WTC11 (cell line): ENCODE measurements around the gene LAIR2. TPM values are rescaled to one million over a fixed set of nuclear protein-coding genes. Genes with fewer than 3 reads are reported as not detected.
A peak's percentile ranks its signal among the peaks of the same experiment; 100 is the strongest.

Source experiments
- ATAC-seq: fragments of 200-7000 bp; cut with Tn5 transposase; 2 replicates; pipeline ENCODE4 v1.10.0; 2021; ENCODE audit warnings: mild to moderate bottlenecking, moderate library complexity
- CTCF ChIA-PET: fragments of 300-600 bp; sonication (Branson Sonifier 250); formaldehyde crosslinking; loops from one replicate; lab custom pipeline; 2021; ENCODE audit warnings: antibody characterized with exemption; lab: Charles Lee
- POLR2A ChIA-PET: fragments of 350-600 bp; sonication (Branson Sonifier 250); formaldehyde crosslinking; loops from one replicate; lab custom pipeline; 2021; ENCODE audit warnings: antibody characterized with exemption; lab: Charles Lee
- DNase-seq: peaks from one replicate; pipeline ENCODE4 v3.0.0; 2021; ENCODE audit warnings: low spot score
- H3K27ac Mint-ChIP-seq: 2 replicates; pipeline ENCODE4 v1.8.0; 2021; ENCODE audit warnings: mixed read lengths
- H3K27me3 Mint-ChIP-seq: 2 replicates; pipeline ENCODE4 v1.8.0; 2021; ENCODE audit warnings: low read depth, mild to moderate bottlenecking, moderate library complexity, mixed read lengths
- H3K36me3 Mint-ChIP-seq: 2 replicates; pipeline ENCODE4 v1.8.0; 2021; ENCODE audit warnings: mixed read lengths
- H3K4me1 Mint-ChIP-seq: 2 replicates; pipeline ENCODE4 v1.8.0; 2022; ENCODE audit warnings: mixed read lengths
- H3K4me3 Mint-ChIP-seq: 2 replicates; pipeline ENCODE4 v1.8.0; 2021; ENCODE audit warnings: mild to moderate bottlenecking, moderate library complexity, mixed read lengths
- H3K9me3 Mint-ChIP-seq: 2 replicates; pipeline ENCODE4 v1.8.0; 2021; ENCODE audit warnings: mixed read lengths
- CBFB ChIP-seq: sonication (generic); formaldehyde crosslinking; IDR thresholded peaks from 2 replicates; pipeline ENCODE4 v1.8.1; 2022; ENCODE audit warnings: mild to moderate bottlenecking, low read depth, missing genetic modification reagents
- FOXJ3 ChIP-seq: sonication (generic); formaldehyde crosslinking; IDR thresholded peaks from 2 replicates; pipeline ENCODE4 v1.9.0; 2021; ENCODE audit warnings: missing genetic modification reagents, mild to moderate bottlenecking, borderline replicate concordance
- FOXK1 ChIP-seq: sonication (generic); formaldehyde crosslinking; IDR thresholded peaks from 2 replicates; pipeline ENCODE4 v1.8.0; 2022; ENCODE audit warnings: mild to moderate bottlenecking, moderate library complexity, missing genetic modification reagents
- GTF2I ChIP-seq: fragments of 250-450 bp; sonication (Bioruptor Pico); conservative IDR thresholded peaks from 2 replicates; pipeline ENCODE4 v1.4.0; 2021; ENCODE audit warnings: mild to moderate bottlenecking
- HMGA2 ChIP-seq: fragments of 250-450 bp; sonication (Bioruptor Pico); IDR thresholded peaks from 2 replicates; pipeline ENCODE4 v1.4.0; 2021; ENCODE audit warnings: mild to moderate bottlenecking, moderate library complexity
- IRF2 ChIP-seq: sonication (generic); formaldehyde crosslinking; IDR thresholded peaks from 2 replicates; pipeline ENCODE4 v1.8.0; 2022; ENCODE audit warnings: low read depth, missing genetic modification reagents, borderline replicate concordance
- JAZF1 ChIP-seq: fragments of 250-450 bp; sonication (Bioruptor Pico); IDR thresholded peaks from 2 replicates; pipeline ENCODE4 v1.9.0; 2021; ENCODE audit warnings: moderate library complexity, mild to moderate bottlenecking, inconsistent platforms
- NFATC4 ChIP-seq: fragments of 250-450 bp; sonication (Bioruptor Pico); IDR thresholded peaks from 2 replicates; pipeline ENCODE4 v1.9.0; 2021; ENCODE audit warnings: mild to moderate bottlenecking
- RELA ChIP-seq: sonication (generic); formaldehyde crosslinking; IDR thresholded peaks from 2 replicates; pipeline ENCODE4 v1.8.1; 2022; ENCODE audit warnings: missing genetic modification reagents, mild to moderate bottlenecking, borderline replicate concordance
- RORB ChIP-seq: fragments of 250-450 bp; sonication (Bioruptor Pico); IDR thresholded peaks from 2 replicates; pipeline ENCODE4 v1.9.0; 2021; ENCODE audit warnings: mild to moderate bottlenecking
- SMAD3 ChIP-seq: sonication (generic); formaldehyde crosslinking; IDR thresholded peaks from 2 replicates; pipeline ENCODE4 v1.8.0; 2022; ENCODE audit warnings: missing genetic modification reagents, mild to moderate bottlenecking, borderline replicate concordance
- SMAD4 ChIP-seq: sonication (generic); formaldehyde crosslinking; IDR thresholded peaks from 2 replicates; pipeline ENCODE4 v1.8.0; 2022; ENCODE audit warnings: mild to moderate bottlenecking, missing genetic modification reagents
- SP1 ChIP-seq: sonication (generic); formaldehyde crosslinking; conservative IDR thresholded peaks from 2 replicates; pipeline ENCODE4 v1.8.1; 2022; ENCODE audit warnings: missing genetic modification reagents
- TCF7 ChIP-seq: sonication (generic); formaldehyde crosslinking; IDR thresholded peaks from 2 replicates; pipeline ENCODE4 v1.8.0; 2022; ENCODE audit warnings: mild to moderate bottlenecking, low read depth, missing genetic modification reagents, moderate library complexity
- TEAD1 ChIP-seq: sonication (generic); formaldehyde crosslinking; IDR thresholded peaks from 2 replicates; pipeline ENCODE4 v1.8.0; 2022; ENCODE audit warnings: mild to moderate bottlenecking, missing genetic modification reagents
- ZNF232 ChIP-seq: sonication (generic); formaldehyde crosslinking; IDR thresholded peaks from 2 replicates; pipeline ENCODE4 v1.8.0; 2022; ENCODE audit warnings: mild to moderate bottlenecking, missing genetic modification reagents
- ZNF317 ChIP-seq: sonication (generic); formaldehyde crosslinking; IDR thresholded peaks from 2 replicates; pipeline ENCODE4 v1.8.1; 2023; ENCODE audit warnings: low read depth, mild to moderate bottlenecking, moderate library complexity, missing genetic modification reagents, borderline replicate concordance
- total RNA-seq: library from RNA; stranded (reverse); gene quantifications from 3 replicates; pipeline ENCODE4 v1.2.3, GENCODE V29; 2021
- TF ChIP-seq, protein P1 (sequence below): sonication (generic); formaldehyde crosslinking; IDR thresholded peaks from 2 replicates; pipeline ENCODE4 v1.8.1; 2023; ENCODE audit warnings: mild to moderate bottlenecking, missing genetic modification reagents, borderline replicate concordance
- TF ChIP-seq, protein P2 (sequence below): sonication (generic); formaldehyde crosslinking; IDR thresholded peaks from 2 replicates; pipeline ENCODE4 v1.8.1; 2022; ENCODE audit warnings: low read depth, missing genetic modification reagents, borderline replicate concordance
- TF ChIP-seq, protein P3 (sequence below): sonication (generic); formaldehyde crosslinking; IDR thresholded peaks from 2 replicates; pipeline ENCODE4 v1.8.1; 2022; ENCODE audit warnings: mild to moderate bottlenecking, moderate library complexity, missing genetic modification reagents
- TF ChIP-seq, protein P4 (sequence below): fragments of 250-450 bp; sonication (Bioruptor Pico); IDR thresholded peaks from 2 replicates; pipeline ENCODE4 v1.9.0; 2021; ENCODE audit warnings: mild to moderate bottlenecking
- TF ChIP-seq, protein P5 (sequence below): sonication (generic); formaldehyde crosslinking; IDR thresholded peaks from 2 replicates; pipeline ENCODE4 v1.8.1; 2023; ENCODE audit warnings: mild to moderate bottlenecking, missing genetic modification reagents, moderate library complexity
- TF ChIP-seq, protein P6 (sequence below): sonication (generic); formaldehyde crosslinking; IDR thresholded peaks from 2 replicates; pipeline ENCODE4 v1.8.1; 2023; ENCODE audit warnings: mild to moderate bottlenecking, missing genetic modification reagents
- TF ChIP-seq, protein P7 (sequence below): fragments of 250-450 bp; sonication (Bioruptor Pico); conservative IDR thresholded peaks from 2 replicates; pipeline ENCODE4 v1.9.0; 2021; ENCODE audit warnings: mild to moderate bottlenecking

LAIR2 gene
- total RNA-seq, 1 experiment from 2014 or later: not detected

DNA sequence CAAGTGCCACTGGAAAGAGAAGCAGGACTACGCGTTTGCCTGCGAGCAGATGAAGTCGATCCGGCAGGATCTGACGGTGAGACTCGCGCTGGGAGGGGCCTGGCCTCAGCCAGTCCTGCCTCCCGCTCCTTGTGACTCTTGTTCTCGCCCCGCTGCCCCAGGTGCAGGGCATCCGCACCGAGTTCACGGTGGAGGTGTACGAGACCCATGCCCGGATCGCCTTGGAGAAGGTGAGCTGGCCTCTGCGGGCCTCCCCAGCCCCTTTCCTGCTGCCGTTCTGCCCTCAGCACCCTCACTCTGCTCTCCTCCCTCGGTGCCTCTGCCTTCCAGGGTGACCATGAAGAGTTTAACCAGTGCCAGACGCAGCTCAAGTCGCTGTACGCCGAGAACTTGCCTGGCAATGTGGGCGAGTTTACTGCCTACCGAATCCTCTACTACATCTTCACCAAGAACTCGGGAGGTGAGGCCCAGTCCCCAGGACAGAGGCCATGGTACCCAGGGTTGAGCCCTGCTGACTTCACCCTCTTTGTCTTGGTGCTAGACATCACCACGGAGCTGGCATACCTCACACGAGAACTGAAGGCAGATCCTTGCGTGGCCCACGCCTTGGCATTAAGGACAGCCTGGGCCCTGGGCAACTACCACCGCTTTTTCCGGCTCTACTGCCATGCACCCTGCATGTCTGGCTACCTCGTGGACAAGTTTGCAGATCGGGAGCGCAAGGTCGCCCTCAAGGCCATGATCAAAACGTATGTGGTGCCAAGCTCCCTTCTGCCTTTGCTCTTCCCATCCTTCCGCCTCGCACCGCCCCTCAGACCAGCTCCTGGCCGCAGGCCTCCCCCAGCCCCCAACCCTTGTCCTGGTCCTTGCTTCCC lies 44.6 kb upstream of the LAIR2 start:
- DNase-seq: no peak
- H3K36me3 Mint-ChIP-seq: peaks cover 61% of the 10 kb centered on the region
- POLR2A ChIA-PET: no interaction called here
- TF ChIP-seq FOXK1 (CRISPR knock-in tag): no peak
- TF ChIP-seq JAZF1 (CRISPR knock-in tag): no peak
- no peak for TF ChIP-seq TEAD1 (CRISPR knock-in tag)
- TF ChIP-seq GTF2I (CRISPR knock-in tag): no peak
- TF ChIP-seq, protein P1, sequence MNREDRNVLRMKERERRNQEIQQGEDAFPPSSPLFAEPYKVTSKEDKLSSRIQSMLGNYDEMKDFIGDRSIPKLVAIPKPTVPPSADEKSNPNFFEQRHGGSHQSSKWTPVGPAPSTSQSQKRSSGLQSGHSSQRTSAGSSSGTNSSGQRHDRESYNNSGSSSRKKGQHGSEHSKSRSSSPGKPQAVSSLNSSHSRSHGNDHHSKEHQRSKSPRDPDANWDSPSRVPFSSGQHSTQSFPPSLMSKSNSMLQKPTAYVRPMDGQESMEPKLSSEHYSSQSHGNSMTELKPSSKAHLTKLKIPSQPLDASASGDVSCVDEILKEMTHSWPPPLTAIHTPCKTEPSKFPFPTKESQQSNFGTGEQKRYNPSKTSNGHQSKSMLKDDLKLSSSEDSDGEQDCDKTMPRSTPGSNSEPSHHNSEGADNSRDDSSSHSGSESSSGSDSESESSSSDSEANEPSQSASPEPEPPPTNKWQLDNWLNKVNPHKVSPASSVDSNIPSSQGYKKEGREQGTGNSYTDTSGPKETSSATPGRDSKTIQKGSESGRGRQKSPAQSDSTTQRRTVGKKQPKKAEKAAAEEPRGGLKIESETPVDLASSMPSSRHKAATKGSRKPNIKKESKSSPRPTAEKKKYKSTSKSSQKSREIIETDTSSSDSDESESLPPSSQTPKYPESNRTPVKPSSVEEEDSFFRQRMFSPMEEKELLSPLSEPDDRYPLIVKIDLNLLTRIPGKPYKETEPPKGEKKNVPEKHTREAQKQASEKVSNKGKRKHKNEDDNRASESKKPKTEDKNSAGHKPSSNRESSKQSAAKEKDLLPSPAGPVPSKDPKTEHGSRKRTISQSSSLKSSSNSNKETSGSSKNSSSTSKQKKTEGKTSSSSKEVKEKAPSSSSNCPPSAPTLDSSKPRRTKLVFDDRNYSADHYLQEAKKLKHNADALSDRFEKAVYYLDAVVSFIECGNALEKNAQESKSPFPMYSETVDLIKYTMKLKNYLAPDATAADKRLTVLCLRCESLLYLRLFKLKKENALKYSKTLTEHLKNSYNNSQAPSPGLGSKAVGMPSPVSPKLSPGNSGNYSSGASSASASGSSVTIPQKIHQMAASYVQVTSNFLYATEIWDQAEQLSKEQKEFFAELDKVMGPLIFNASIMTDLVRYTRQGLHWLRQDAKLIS: no peak
- TF ChIP-seq FOXJ3: no peak
- no peak for TF ChIP-seq ZNF317 (CRISPR knock-in tag)
- no peak for TF ChIP-seq RORB (CRISPR knock-in tag)
- no peak for TF ChIP-seq HMGA2 (CRISPR knock-in tag)
- no peak for TF ChIP-seq RELA
- TF ChIP-seq NFATC4 (CRISPR knock-in tag): no peak
- no peak for TF ChIP-seq ZNF232 (CRISPR knock-in tag)
- TF ChIP-seq, protein P2, sequence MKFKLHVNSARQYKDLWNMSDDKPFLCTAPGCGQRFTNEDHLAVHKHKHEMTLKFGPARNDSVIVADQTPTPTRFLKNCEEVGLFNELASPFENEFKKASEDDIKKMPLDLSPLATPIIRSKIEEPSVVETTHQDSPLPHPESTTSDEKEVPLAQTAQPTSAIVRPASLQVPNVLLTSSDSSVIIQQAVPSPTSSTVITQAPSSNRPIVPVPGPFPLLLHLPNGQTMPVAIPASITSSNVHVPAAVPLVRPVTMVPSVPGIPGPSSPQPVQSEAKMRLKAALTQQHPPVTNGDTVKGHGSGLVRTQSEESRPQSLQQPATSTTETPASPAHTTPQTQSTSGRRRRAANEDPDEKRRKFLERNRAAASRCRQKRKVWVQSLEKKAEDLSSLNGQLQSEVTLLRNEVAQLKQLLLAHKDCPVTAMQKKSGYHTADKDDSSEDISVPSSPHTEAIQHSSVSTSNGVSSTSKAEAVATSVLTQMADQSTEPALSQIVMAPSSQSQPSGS (CRISPR knock-in tag): no peak
- TF ChIP-seq, protein P3, sequence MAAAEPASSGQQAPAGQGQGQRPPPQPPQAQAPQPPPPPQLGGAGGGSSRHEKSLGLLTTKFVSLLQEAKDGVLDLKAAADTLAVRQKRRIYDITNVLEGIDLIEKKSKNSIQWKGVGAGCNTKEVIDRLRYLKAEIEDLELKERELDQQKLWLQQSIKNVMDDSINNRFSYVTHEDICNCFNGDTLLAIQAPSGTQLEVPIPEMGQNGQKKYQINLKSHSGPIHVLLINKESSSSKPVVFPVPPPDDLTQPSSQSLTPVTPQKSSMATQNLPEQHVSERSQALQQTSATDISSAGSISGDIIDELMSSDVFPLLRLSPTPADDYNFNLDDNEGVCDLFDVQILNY: no peak
- no peak for TF ChIP-seq SMAD3
- no peak for TF ChIP-seq SP1 (CRISPR knock-in tag)
- TF ChIP-seq, protein P4, sequence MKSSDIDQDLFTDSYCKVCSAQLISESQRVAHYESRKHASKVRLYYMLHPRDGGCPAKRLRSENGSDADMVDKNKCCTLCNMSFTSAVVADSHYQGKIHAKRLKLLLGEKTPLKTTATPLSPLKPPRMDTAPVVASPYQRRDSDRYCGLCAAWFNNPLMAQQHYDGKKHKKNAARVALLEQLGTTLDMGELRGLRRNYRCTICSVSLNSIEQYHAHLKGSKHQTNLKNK (CRISPR knock-in tag): no peak
- TF ChIP-seq, all 79 proteins: peak for 0
- H3K27ac Mint-ChIP-seq: no peak overlapping the region
- H3K4me3 Mint-ChIP-seq: no peak overlapping the region
- CTCF ChIA-PET: interaction anchor here (0.6 kb wide), 1 partner anchor 1816 kb away, joined by 5 read pairs; no protein-coding TSS in a partner anchor
- no peaks in the 10 kb centered on the region for H3K27me3 Mint-ChIP-seq
- peaks cover 7% of the 10 kb centered on the region for H3K4me1 Mint-ChIP-seq
- ATAC-seq: no peak
- no peaks in the 10 kb centered on the region for H3K9me3 Mint-ChIP-seq

DNA sequence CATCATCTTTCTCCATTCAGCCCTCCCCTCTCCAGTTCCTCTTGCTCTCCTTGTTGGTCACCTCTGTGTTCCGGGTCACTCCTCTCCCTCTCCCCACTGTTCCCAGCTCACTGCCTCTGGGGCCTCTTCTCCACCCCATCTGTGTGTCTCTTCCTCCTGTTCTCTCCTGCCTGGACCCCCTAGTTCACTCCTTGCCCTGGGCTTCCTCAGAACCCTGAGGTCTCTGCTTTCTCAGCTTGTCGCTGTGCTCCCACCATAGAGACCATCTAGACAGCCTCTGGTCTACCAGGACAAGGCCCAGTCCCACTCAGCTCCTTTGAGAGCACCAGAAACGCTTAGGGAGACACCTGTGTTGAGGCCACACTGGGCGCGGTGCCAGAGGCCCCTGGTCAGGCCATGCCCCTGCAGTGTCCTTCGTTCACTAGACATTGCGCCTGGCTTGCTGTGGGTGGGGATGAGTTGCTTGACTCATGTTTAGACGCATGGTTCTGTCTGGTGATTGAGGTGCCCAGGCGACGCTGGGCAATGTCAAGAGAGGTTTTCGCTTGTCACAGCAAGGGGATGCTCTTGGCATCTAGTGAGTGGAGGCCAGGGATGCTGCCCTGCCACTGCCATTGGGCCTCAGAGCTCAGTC lies 43.9 kb upstream of the LAIR2 start:
- no peaks in the 10 kb centered on the region for H3K27me3 Mint-ChIP-seq
- CTCF ChIA-PET: interaction anchor here (0.6 kb wide), 1 partner anchor 1817 kb away, joined by 5 read pairs; no protein-coding TSS in a partner anchor
- peaks cover 7% of the 10 kb centered on the region for H3K4me1 Mint-ChIP-seq
- no peak for TF ChIP-seq SMAD4 (CRISPR knock-in tag)
- no peak for TF ChIP-seq GTF2I (CRISPR knock-in tag)
- TF ChIP-seq, protein P5, sequence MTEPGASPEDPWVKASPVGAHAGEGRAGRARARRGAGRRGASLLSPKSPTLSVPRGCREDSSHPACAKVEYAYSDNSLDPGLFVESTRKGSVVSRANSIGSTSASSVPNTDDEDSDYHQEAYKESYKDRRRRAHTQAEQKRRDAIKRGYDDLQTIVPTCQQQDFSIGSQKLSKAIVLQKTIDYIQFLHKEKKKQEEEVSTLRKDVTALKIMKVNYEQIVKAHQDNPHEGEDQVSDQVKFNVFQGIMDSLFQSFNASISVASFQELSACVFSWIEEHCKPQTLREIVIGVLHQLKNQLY (CRISPR knock-in tag): no peak
- no peak for TF ChIP-seq TCF7 (CRISPR knock-in tag)
- TF ChIP-seq IRF2: no peak
- no peak for TF ChIP-seq RELA
- TF ChIP-seq, protein P6, sequence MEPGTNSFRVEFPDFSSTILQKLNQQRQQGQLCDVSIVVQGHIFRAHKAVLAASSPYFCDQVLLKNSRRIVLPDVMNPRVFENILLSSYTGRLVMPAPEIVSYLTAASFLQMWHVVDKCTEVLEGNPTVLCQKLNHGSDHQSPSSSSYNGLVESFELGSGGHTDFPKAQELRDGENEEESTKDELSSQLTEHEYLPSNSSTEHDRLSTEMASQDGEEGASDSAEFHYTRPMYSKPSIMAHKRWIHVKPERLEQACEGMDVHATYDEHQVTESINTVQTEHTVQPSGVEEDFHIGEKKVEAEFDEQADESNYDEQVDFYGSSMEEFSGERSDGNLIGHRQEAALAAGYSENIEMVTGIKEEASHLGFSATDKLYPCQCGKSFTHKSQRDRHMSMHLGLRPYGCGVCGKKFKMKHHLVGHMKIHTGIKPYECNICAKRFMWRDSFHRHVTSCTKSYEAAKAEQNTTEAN: no peak
- TF ChIP-seq, protein P7, sequence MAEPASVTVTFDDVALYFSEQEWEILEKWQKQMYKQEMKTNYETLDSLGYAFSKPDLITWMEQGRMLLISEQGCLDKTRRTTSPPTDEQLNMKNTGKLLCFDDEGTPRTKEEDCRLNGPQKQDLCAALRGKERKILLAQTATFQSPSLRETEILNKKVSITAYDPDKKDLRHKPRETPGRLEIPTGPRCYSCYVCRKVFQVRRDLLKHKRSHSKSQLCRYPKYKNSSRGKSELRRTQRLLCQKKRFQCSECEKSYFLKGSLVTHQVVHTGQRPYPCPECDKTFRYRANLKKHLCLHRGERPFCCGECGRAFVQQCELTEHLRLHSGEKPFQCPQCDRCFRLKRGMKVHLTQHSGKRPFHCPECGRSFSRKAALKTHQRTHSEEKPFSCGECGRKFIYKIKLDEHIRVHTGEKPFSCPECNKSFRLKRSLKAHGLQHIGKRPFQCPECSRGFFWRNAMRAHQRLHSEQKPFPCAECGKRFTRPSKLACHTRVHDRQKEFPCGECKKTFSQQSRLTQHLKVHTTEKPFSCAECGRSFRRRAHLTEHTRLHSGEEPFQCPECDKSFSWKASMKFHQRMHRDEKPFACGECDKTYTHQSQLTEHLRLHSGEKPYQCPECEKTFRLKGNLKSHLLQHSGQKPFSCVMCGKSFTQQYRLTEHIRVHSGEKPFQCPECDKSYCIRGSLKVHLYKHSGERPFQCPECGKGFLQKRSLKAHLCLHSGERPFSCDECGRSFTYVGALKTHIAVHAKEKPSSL (CRISPR knock-in tag): no peak
- TF ChIP-seq HMGA2 (CRISPR knock-in tag): no peak
- TF ChIP-seq CBFB (CRISPR knock-in tag): no peak
- H3K36me3 Mint-ChIP-seq: peaks cover 53% of the 10 kb centered on the region
- DNase-seq: no peak
- H3K4me3 Mint-ChIP-seq: no peak overlapping the region
- peak overlapping the region; percentile 83 for H3K27ac Mint-ChIP-seq
- no peaks in the 10 kb centered on the region for H3K9me3 Mint-ChIP-seq
- no peak for ATAC-seq
- POLR2A ChIA-PET: no interaction called here
